Measurements from ENCODE around the gene DACH1. TPM values are rescaled to one million over a fixed set of nuclear protein-coding genes. Genes with fewer than 3 reads are reported as not detected.

DACH1 gene
- total RNA-seq, 4 donors from 2014 or later = 1.0 to 6.3 (median 2.4) TPM

DNA sequence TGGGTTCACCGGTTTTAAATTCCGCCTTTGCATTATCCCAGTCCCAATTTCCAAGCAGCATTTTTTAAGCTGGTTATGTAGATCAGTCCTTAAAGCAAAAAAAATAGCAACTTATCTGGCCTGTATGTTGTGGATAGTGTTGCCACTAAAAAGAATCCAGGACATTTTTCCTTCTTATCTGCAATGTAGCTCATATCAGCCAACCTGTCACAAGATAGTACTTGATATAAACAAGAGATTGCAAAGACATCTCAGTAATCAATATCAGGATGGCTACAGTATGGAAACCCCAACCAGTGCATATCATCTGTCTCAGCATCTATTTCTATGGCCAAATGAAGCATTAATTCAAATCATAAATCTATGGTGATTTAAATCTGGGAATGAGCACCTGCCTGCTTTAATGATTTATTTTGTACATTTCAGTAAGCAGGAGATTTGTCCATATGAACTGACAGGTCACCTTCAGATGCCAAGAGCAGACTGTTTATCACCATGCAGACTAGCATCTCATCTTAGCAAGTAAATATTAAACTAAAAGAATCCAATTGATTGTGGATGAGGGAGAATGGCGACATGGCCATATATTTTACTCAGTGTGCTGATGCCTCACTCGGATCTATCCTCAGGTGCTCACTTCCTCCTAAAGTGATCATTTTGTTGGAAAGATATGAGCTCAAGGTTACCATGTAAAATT, 240.4 kb downstream of the DACH1 start:
- Histone ChIP-seq H3K36me3 (no peaks in the 10 kb centered on the region), H3K27me3 (no peaks in the 10 kb centered on the region), H3K9me3 (peaks cover 2% of the 10 kb centered on the region), H3K4me1 (no peaks in the 10 kb centered on the region), H3K4me3 (no peak overlapping the region), H3K27ac (no peak overlapping the region)
- DNase-seq (ENCODE audit: low spot score in 2 of 2) = no peak
- 93% methylated on average over 4 of the region's 4 CpGs for WGBS
- TF ChIP-seq POLR2A (IDR thresholded peaks at IDR 0.05) (no peak), POLR2AphosphoS5 (IDR thresholded peaks at IDR 0.05) (no peak), EP300 (IDR thresholded peaks at IDR 0.05) (no peak)
- TF ChIP-seq, protein P1, sequence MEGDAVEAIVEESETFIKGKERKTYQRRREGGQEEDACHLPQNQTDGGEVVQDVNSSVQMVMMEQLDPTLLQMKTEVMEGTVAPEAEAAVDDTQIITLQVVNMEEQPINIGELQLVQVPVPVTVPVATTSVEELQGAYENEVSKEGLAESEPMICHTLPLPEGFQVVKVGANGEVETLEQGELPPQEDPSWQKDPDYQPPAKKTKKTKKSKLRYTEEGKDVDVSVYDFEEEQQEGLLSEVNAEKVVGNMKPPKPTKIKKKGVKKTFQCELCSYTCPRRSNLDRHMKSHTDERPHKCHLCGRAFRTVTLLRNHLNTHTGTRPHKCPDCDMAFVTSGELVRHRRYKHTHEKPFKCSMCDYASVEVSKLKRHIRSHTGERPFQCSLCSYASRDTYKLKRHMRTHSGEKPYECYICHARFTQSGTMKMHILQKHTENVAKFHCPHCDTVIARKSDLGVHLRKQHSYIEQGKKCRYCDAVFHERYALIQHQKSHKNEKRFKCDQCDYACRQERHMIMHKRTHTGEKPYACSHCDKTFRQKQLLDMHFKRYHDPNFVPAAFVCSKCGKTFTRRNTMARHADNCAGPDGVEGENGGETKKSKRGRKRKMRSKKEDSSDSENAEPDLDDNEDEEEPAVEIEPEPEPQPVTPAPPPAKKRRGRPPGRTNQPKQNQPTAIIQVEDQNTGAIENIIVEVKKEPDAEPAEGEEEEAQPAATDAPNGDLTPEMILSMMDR (IDR thresholded peaks at IDR 0.05) = no peak

DNA sequence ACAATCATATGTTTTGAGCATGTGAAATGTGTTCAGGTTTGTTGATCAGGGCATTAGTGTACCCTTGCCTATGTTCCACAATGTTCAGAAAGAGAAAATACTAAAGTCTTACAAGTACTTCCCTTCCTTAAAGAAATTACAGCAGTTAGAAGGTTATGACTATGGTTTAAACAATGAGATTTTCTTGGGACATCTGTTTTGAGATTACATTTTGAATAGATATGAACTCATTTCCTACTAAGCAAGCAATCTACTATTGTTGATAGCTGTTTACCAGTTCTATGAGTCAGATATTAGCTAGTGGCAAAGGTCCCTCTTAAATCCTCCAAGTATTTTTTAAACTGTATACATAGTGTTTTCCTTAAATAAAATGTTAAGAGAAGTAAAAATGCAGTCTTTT, 241.3 kb downstream of the DACH1 start:
- Histone ChIP-seq H3K9me3 (peaks cover 2% of the 10 kb centered on the region), H3K27ac (no peak overlapping the region), H3K4me3 (no peak overlapping the region), H3K27me3 (no peaks in the 10 kb centered on the region), H3K4me1 (no peaks in the 10 kb centered on the region), H3K36me3 (no peaks in the 10 kb centered on the region)
- no peak for DNase-seq (ENCODE audit: low spot score in 2 of 2)
- TF ChIP-seq, protein P1 (IDR thresholded peaks at IDR 0.05) = no peak
- TF ChIP-seq EP300 (IDR thresholded peaks at IDR 0.05) (no peak), POLR2AphosphoS5 (IDR thresholded peaks at IDR 0.05) (no peak), POLR2A (IDR thresholded peaks at IDR 0.05) (no peak)

DNA sequence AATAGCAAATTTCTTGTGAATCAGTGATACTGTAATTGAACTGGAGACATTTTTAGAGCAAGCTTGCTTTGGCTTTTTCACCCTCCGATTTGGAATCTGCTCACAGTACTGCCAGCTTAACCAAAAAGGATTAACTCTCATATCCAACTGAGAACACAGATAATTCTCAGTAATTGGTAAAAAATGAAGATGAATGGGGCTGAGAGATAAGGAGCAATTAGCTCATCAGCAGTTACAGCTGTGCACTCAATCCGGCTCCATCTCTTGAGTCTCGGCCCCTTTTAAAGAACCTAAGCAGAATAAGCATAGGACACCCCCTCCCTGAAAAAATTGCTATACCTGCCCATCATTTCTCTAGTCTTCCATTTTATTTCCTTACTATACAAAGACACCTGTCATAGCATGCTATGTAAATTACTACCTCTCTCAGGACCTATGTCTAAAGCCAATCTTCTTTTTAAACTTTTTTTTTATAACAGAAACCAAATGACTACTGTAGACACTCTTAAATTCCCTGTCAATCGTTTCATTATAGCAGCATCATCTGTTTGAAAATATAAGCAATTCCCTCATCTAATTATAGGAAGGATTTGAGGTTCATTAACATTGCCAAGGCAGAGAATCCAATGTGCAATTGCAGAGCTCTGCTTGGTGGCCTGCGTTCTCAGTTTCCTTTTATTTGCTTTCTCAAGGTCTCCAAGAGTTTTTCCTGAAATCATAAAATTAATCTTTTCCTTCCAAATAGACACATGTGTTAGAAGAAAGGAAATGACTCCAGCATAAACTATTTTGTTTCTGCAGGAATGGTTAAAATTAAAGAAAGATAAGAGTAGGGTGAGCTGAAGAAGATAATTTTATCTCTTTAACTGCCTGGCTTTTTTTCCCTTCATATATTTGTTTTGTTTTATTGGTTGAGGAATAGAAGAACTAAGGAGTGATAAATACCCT, 242.1 kb downstream of the DACH1 start:
- no peak for TF ChIP-seq POLR2AphosphoS5 (IDR thresholded peaks at IDR 0.05)
- no peak for TF ChIP-seq EP300 (IDR thresholded peaks at IDR 0.05)
- TF ChIP-seq, protein P1 (IDR thresholded peaks at IDR 0.05) = no peak
- no peak for TF ChIP-seq POLR2A (IDR thresholded peaks at IDR 0.05)
- Histone ChIP-seq H3K4me3 (no peak overlapping the region), H3K9me3 (peaks cover 2% of the 10 kb centered on the region), H3K27ac (no peak overlapping the region), H3K36me3 (no peaks in the 10 kb centered on the region), H3K27me3 (no peaks in the 10 kb centered on the region), H3K4me1 (no peaks in the 10 kb centered on the region)
- WGBS = 74% methylated on average over 5 of the region's 5 CpGs
- DNase-seq (ENCODE audit: low spot score in 2 of 2) = no peak

DNA sequence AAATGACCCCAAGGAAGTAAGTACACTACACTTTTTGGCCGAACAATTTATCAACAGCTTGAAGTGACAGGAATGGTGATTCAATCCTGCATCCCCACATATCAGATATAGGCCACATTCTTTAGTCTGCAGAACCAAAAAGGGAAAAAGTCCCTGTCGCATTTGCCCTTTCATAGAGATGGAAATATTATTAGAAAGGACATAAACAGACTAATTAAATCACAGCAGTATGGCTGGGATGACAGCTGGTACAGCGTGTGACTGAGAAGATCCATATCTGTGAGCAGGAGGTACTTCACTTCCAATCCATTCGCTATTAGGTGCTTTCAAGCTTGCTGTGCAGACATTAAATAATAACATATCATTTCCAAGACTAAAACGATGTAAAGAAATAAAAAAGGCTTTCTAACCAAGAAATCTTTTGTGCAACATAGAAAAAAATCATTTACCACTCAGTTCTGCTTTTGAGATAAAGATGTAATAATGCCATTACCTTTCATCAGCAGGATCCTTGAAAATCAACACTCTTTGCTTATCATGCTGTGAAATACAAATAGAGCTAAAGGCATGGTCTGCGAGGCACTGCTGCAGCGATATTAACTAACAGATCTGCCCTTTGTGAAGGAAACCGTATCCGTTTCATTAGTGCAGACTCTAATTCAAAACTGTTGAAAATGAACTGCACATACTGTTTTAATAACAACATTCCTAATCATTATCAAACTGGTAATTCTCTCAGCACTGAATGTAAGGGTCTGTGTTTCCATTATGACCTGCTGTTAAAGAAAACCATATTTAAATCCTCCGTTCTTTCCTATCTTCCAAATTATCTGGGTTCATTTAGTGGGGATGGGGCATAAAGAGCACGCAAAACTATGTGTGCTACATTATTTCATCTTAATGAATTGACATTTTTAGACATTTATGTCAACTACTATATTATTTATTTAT, 245.6 kb downstream of the DACH1 start:
- 61% methylated on average over 11 of the region's 11 CpGs for WGBS
- no peaks in the 10 kb centered on the region for H3K9me3 ChIP-seq
- no peaks in the 10 kb centered on the region for H3K36me3 ChIP-seq
- no peak overlapping the region for H3K27ac ChIP-seq
- H3K4me3 ChIP-seq = no peak overlapping the region
- DNase-seq (ENCODE audit: low spot score in 2 of 2) = no peak
- H3K4me1 ChIP-seq = no peaks in the 10 kb centered on the region
- no peak for TF ChIP-seq EP300 (IDR thresholded peaks at IDR 0.05)
- TF ChIP-seq POLR2AphosphoS5 (IDR thresholded peaks at IDR 0.05) = no peak
- no peak for TF ChIP-seq POLR2A (IDR thresholded peaks at IDR 0.05)
- TF ChIP-seq, protein P1 (IDR thresholded peaks at IDR 0.05) = no peak
- no peaks in the 10 kb centered on the region for H3K27me3 ChIP-seq

All from suprapubic skin (tissue), 4 donors.